ENCODE data around the gene EPHA3.

DNA sequence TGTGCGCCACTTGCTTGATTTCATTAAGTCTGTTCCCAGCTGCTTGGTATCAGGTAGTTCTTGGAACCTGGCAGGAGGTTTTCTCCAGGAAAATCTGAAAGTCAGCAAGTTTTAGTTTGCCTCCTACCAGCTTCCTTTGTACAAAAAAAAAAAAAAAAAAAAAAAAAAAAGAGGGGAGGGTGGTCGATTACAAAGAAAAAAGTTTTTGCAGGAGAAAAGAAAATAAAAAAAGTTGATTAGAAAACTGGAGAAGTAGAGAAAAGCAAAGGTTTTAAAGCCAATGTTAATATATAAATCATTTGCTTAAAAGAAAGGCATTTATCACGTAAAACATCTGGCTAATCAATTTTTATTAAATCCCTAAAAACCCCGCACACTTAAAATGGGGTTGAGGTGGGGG is 5.9 kb downstream of the EPHA3 start:
- TF ChIP-seq, protein P1, sequence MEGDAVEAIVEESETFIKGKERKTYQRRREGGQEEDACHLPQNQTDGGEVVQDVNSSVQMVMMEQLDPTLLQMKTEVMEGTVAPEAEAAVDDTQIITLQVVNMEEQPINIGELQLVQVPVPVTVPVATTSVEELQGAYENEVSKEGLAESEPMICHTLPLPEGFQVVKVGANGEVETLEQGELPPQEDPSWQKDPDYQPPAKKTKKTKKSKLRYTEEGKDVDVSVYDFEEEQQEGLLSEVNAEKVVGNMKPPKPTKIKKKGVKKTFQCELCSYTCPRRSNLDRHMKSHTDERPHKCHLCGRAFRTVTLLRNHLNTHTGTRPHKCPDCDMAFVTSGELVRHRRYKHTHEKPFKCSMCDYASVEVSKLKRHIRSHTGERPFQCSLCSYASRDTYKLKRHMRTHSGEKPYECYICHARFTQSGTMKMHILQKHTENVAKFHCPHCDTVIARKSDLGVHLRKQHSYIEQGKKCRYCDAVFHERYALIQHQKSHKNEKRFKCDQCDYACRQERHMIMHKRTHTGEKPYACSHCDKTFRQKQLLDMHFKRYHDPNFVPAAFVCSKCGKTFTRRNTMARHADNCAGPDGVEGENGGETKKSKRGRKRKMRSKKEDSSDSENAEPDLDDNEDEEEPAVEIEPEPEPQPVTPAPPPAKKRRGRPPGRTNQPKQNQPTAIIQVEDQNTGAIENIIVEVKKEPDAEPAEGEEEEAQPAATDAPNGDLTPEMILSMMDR (IDR thresholded peaks at IDR 0.05), result no peak
- TF ChIP-seq POLR2AphosphoS5 (IDR thresholded peaks at IDR 0.05) (no peak), POLR2A (IDR thresholded peaks at IDR 0.05) (no peak)

Measured in prostate gland (tissue), 2 donors.